Right ventricle myocardium inferior (tissue), 1 donor: ENCODE measurements around the gene DSG2. TPM values are rescaled to one million over a fixed set of nuclear protein-coding genes. Genes with fewer than 3 reads are reported as not detected.
A peak's percentile ranks its signal among the peaks of the same experiment; 100 is the strongest.
"Not testable (repeated sequence)": the region's sequence is repeated elsewhere in the genome, so short reads cannot be mapped to it uniquely, and the experiment has no call there.

ENCODE experiments used
- ATAC-seq: fragments of 200-7000 bp; cut with Tn5 transposase; one replicate; pipeline ENCODE4 v1.9.1; 2020; ENCODE audit warnings: mild to moderate bottlenecking, moderate library complexity
- DNase-seq: peaks from one replicate; pipeline ENCODE4 v3.0.0; 2021; ENCODE audit errors: missing footprints
- intact Hi-C: fragments of 100-400 bp; cut with DNase I; formaldehyde crosslinking; loops from one replicate; pipeline ENCODE4 v1.11.0; 2022
- total RNA-seq: library from RNA; stranded (reverse); fragmentation: NEBNext Ultra II Directional; extraction: Animal tissue kit (Norgen Biotek cat#: 25700); gene quantifications from one replicate; pipeline ENCODE4 v1.2.1, GENCODE V29; 2021
- donor health status: DM: no; HTN: yes; CAD: no; lungs with severe emphysema.

Gene DSG2
- total RNA-seq, 1 donor from 2014 or later: 35.7 TPM

- intact Hi-C loops: loop anchor here (5.0 kb wide), 2 partner anchors 220 to 395 kb away; partner anchors contain the start of gene DSC2
- peak; percentile 63 for DNase-seq
Measured at GRCh38 chr18:31497404-31497835, 557 bp upstream of the DSG2 start.

DNA sequence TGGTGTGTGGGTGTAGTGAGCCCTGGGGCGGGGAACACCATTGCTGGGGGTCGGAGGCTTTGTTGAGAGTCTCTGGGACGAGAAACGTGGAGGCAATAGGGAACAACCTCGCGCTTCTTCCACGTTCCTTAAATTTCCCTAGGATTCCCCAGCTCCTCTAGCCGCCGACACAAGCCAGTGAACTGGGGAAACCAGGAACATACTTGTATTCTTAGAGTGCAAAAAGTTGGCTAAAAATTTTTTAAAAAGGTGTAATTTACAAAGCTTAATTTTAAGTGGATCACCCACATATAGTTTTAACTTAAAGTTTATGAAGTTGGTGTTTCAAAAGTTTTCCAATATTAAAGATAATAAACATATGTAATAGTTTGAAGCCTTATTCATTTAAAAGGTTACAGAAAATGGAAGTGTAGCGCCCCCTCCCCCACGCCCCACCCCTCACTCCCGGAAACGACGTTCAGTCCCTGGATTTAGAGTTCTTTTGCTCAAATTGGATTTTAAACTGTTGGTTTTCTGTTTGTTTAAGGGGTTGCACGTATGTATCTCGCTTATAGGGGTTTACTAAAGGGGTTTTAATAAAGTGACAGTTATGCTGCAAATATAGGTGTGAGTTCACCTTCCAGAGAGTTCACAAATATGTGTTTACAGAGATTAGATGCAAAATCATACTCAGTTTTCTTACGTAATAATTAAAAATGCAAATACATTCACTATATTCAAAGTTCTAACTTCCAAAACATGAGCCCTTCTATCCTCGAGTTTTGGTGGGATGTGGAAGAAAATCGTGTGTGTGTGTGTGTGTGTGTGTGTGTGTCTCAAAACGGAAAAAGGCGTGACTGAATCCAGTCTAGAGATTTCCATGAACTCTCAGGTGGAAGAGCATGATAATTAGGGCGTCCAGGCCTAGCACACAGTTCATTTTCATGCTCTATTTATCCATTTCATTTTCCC lies 872 bp downstream of the DSG2 start:
- DNase-seq (no peak), ATAC-seq (no peak)
- intact Hi-C loops: loop anchor here (2.0 to 5.0 kb wide), 3 partner anchors 74 to 397 kb away; partner anchors contain the start of gene DSC2

More at GRCh38 chr18:31497404-31497835, 557 bp upstream of the DSG2 start:
- no peak for ATAC-seq

DNA sequence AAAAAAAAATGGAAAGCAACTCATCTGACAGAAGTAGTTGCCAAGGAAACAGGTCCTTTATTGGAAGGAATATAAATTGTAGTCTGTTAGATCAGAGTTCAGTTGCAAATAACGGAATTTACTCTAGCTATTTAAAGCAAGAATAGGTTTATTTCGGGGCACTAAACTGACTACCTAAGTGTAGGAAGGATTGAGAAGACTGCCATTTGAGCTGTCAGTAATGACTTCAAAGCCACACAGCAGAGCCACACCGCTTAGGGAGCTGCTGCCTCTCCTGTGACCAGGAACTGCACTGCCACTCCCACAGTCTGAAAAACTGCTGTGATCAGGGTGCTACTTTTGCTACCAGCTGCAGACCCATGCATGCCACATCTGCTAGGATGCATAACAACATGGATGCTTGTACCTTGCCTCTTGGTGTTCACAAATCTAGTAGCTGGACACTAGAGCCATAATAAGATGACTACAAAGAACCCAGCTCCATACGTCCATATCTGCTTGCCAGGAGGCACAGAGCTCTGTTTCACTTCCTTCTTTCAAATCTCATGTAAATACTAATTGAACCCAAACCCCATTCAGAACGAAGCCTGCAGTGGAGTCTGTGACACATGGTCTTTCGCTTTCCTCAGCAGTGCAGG lies 2.2 kb downstream of the DSG2 start:
- no peak for ATAC-seq
- intact Hi-C loops: loop anchor here (10.0 kb wide), 1 partner anchor 505 kb away; no protein-coding TSS in a partner anchor

GRCh38 chr18:31503011-31503410 lies 5.0 kb downstream of the DSG2 start:
- ATAC-seq: no peak
- intact Hi-C loops: loop anchor here (10.0 kb wide), 1 partner anchor 508 kb away; no protein-coding TSS in a partner anchor
- no peak for DNase-seq

More for the DNA sequence above, 2.2 kb downstream of the DSG2 start:
- no peak for DNase-seq

GRCh38 chr18:31504455-31505147 lies 6.6 kb downstream of the DSG2 start:
- DNase-seq (no peak), ATAC-seq (no peak)
- intact Hi-C loops: loop anchor here (10.0 kb wide), 1 partner anchor 510 kb away; no protein-coding TSS in a partner anchor

GRCh38 chr18:31505156-31505555 lies 7.2 kb downstream of the DSG2 start:
- ATAC-seq (no peak), DNase-seq (no peak)
- intact Hi-C loops: loop anchor here (10.0 kb wide), 1 partner anchor 510 kb away; no protein-coding TSS in a partner anchor

GRCh38 chr18:31506024-31506742 lies 8.2 kb downstream of the DSG2 start:
- intact Hi-C loops: loop anchor here (2.0 to 10.0 kb wide), 2 partner anchors 239 to 511 kb away; no protein-coding TSS in a partner anchor
- DNase-seq (no peak), ATAC-seq (no peak)

DNA sequence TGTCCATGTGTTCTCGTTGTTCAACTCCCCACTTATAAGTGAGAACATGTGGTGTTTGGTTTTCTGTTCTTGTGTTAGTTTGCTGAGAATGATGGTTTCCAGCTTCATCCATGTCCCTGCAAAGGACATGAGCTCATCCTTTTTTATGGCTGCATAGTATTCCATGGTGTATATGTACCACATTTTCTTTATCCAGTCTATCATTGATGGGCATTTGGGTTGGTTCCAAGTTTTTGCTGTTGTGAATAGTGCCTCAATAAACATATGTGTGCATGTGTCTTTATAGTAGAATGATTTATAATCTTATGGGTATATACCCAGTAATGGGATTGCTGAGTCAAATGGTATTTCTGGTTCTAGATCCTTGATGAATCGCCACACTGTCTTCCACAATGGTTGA lies 9.1 kb downstream of the DSG2 start:
- not testable (repeated sequence) for DNase-seq, ATAC-seq
- intact Hi-C loops: loop anchor here (2.0 to 10.0 kb wide), 2 partner anchors 240 to 512 kb away; no protein-coding TSS in a partner anchor

GRCh38 chr18:31508781-31509180 lies 10.8 kb downstream of the DSG2 start:
- intact Hi-C loops: loop anchor here (10.0 kb wide), 1 partner anchor 514 kb away; no protein-coding TSS in a partner anchor
- no peak for ATAC-seq
- DNase-seq: no peak

- intact Hi-C loops: loop anchor here (10.0 kb wide), 1 partner anchor 515 kb away; no protein-coding TSS in a partner anchor
- DNase-seq: no peak
- no peak for ATAC-seq
Measured at GRCh38 chr18:31509571-31509970, 11.6 kb downstream of the DSG2 start.

DNA sequence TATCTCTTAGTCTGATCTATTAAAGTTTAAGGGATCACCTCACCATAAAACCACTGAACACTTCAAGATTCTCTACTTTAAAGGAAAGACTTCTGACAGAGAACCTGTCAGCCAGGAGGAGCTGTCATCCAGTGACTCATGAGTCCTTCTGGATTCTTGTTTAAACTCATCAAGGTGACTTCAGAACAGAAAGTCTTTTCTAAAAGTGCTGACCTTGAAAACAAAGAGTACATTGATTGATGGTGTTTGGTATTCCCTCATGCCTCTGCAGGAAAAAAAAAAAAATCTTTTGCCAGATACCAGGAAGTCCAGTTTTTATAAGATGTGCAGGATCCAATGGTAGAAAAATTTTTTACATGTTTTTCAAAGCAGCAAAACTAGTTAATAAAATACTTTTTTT lies 12.3 kb downstream of the DSG2 start:
- no peak for DNase-seq
- no peak for ATAC-seq
- intact Hi-C loops: no loop called here

- ATAC-seq (no peak), DNase-seq (no peak)
- intact Hi-C loops: no loop called here
Measured at GRCh38 chr18:31511098-31511497, 13.1 kb downstream of the DSG2 start.

GRCh38 chr18:31512203-31512764 lies 14.3 kb downstream of the DSG2 start:
- ATAC-seq (no peak), DNase-seq (no peak)
- intact Hi-C loops: no loop called here

DNA sequence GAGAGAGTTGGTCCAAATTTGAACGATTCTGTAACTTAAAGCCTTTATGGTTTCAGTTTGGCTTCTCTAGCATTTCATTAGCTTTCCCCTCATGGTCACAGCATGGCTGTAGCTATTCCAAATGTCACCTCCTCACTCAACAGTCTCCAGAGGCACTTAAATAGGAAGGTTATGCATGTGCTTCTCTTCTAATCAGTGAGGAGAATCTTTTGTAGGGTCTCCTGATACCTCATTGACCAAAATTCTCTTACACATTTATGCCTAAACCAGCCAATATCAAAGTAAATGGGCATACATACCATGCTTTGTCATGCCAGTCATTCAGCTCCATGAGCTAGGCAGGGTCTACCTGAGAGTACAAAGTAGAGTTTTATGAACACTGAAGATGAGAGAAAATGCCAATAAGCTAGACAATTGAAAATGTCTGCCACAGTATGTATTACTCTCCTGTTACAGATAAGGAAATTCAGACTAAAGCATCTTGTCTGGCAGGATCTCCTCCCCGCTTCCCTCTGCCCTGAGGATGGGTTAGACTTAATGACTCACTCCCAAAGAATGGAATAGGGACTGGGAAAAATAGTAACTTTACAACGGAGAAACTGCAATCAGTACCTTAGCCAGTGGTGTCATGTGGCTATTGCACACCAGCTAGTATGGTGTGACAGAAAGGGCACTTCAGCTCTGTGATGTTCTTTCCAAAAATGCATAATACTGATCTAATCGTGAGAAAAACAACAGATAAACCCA lies 15.4 kb downstream of the DSG2 start:
- intact Hi-C loops: no loop called here
- DNase-seq: no peak
- ATAC-seq: peak; percentile 34

- no peak for ATAC-seq
- DNase-seq: no peak
- intact Hi-C loops: no loop called here
Measured at GRCh38 chr18:31516437-31516836, 18.5 kb downstream of the DSG2 start.

GRCh38 chr18:31526374-31526773 lies 28.4 kb downstream of the DSG2 start:
- ATAC-seq (no peak), DNase-seq (no peak)
- intact Hi-C loops: no loop called here

DNA sequence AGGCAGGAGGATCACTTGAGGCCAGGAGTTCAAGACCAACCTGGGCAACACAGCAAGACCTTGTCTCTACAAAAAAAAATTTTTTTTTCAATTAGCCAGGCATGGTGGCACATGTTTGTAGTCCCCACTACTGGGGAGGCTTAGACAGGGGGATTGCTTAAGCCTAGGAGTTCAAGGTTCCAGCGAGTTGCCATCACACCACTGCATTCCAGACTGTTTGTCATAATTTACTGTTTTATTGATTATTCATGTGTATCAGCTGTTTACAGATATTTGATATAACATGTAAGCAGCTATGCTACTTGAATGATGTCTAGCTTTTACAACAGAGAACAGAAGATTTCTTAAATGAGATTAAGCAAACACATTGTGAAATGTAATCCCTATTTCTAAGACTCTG lies 35.3 kb downstream of the DSG2 start:
- ATAC-seq (no peak), DNase-seq (no peak)
- intact Hi-C loops: no loop called here
